ENCODE results near the gene TAPBP. TPM values are rescaled to one million over a fixed set of nuclear protein-coding genes. Genes with fewer than 3 reads are reported as not detected.

TAPBP gene
- total and polyA plus RNA-seq, 2 donors (not counting 1 experiment from before 2014, with no cell fraction given) = 50.3 to 56.0 TPM

- Histone ChIP-seq H3K9ac (ENCODE audit: insufficient read depth, low read length) (no peak overlapping the region), H3K27ac (ENCODE audit: insufficient read depth, low read length) (no peak overlapping the region), H2AFZ (ENCODE audit: low read length) (peak overlapping the region; percentile 95), H3K4me1 (ENCODE audit: control insufficient read depth, extremely low read depth, insufficient read depth, low read length) (peaks cover 28% of the 10 kb centered on the region), H3K4me2 (ENCODE audit: extremely low read depth, insufficient read depth, low read length) (peak overlapping the region; percentile 96), H4K20me1 (ENCODE audit: control insufficient read depth, extremely low read depth, insufficient read depth, low read length) (no peaks in the 10 kb centered on the region), H3K79me2 (ENCODE audit: control insufficient read depth, insufficient read depth, low read length) (peaks cover 34% of the 10 kb centered on the region), H3K36me3 (ENCODE audit: control insufficient read depth, insufficient read depth, low read length) (peaks cover 4% of the 10 kb centered on the region), H3K27me3 (ENCODE audit: control insufficient read depth, insufficient read depth, low read length) (no peaks in the 10 kb centered on the region), H3K9me3 (ENCODE audit: control insufficient read depth, insufficient read depth, low read depth, low read length) (no peaks in the 10 kb centered on the region), H3K4me3 (replicated peaks in 1 of 4; ENCODE audit: control extremely low read depth in 1 of 4, insufficient read depth in 1 of 4, low read depth in 3 of 4, low read length in 4 of 4) (peak overlapping the region in 3 of 4 experiments; percentile 83 to 95 (median 90))
- TF ChIP-seq CTCF (conservative IDR thresholded peaks at IDR 0.05 in 1 of 2, IDR thresholded peaks at IDR 0.05 in 1 of 2; ENCODE audit: low read depth in 1 of 2, low read length in 2 of 2) (no peak), EZH2 (IDR thresholded peaks at IDR 0.05; ENCODE audit: low read length, missing control alignments) (no peak)
- DNase-seq (ENCODE audit: low read depth in 2 of 2) = no peak
These were observed 10.2 kb upstream of the TAPBP start for GRCh38 chr6:33324125-33324524.

- no peak for TF ChIP-seq CTCF (conservative IDR thresholded peaks at IDR 0.05 in 1 of 2, IDR thresholded peaks at IDR 0.05 in 1 of 2; ENCODE audit: low read depth in 1 of 2, low read length in 2 of 2)
- no peak for DNase-seq (ENCODE audit: low read depth in 2 of 2)
- H3K4me2 ChIP-seq (ENCODE audit: extremely low read depth, insufficient read depth, low read length) = peak overlapping the region; percentile 96
- peaks cover 39% of the 10 kb centered on the region for H3K79me2 ChIP-seq (ENCODE audit: control insufficient read depth, insufficient read depth, low read length)
- H4K20me1 ChIP-seq (ENCODE audit: control insufficient read depth, extremely low read depth, insufficient read depth, low read length) = no peaks in the 10 kb centered on the region
- H3K27me3 ChIP-seq (ENCODE audit: control insufficient read depth, insufficient read depth, low read length) = no peaks in the 10 kb centered on the region
- H3K36me3 ChIP-seq (ENCODE audit: control insufficient read depth, insufficient read depth, low read length) = peaks cover 9% of the 10 kb centered on the region
- H3K27ac ChIP-seq (ENCODE audit: insufficient read depth, low read length) = peak overlapping the region; percentile 83
- no peaks in the 10 kb centered on the region for H3K9me3 ChIP-seq (ENCODE audit: control insufficient read depth, insufficient read depth, low read depth, low read length)
- H3K9ac ChIP-seq (ENCODE audit: insufficient read depth, low read length) = peak overlapping the region; percentile 11
- peak overlapping the region; percentile 95 for H2AFZ ChIP-seq (ENCODE audit: low read length)
- H3K4me3 ChIP-seq (replicated peaks in 1 of 4; ENCODE audit: control extremely low read depth in 1 of 4, insufficient read depth in 1 of 4, low read depth in 3 of 4, low read length in 4 of 4) = peak overlapping the region; percentile 83 to 95 (median 88)
- peaks cover 34% of the 10 kb centered on the region for H3K4me1 ChIP-seq (ENCODE audit: control insufficient read depth, extremely low read depth, insufficient read depth, low read length)
These were observed 9.7 kb upstream of the TAPBP start for GRCh38 chr6:33323623-33323948.

- H4K20me1 ChIP-seq (ENCODE audit: control insufficient read depth, extremely low read depth, insufficient read depth, low read length) = no peaks in the 10 kb centered on the region
- peaks cover 39% of the 10 kb centered on the region for H3K4me1 ChIP-seq (ENCODE audit: control insufficient read depth, extremely low read depth, insufficient read depth, low read length)
- H3K4me2 ChIP-seq (ENCODE audit: extremely low read depth, insufficient read depth, low read length) = peak overlapping the region; percentile 90
- peaks cover 43% of the 10 kb centered on the region for H3K79me2 ChIP-seq (ENCODE audit: control insufficient read depth, insufficient read depth, low read length)
- H3K27me3 ChIP-seq (ENCODE audit: control insufficient read depth, insufficient read depth, low read length) = no peaks in the 10 kb centered on the region
- H3K4me3 ChIP-seq (replicated peaks in 1 of 4; ENCODE audit: control extremely low read depth in 1 of 4, insufficient read depth in 1 of 4, low read depth in 3 of 4, low read length in 4 of 4) = peak overlapping the region in 1 of 4 experiments; percentile 83
- peak overlapping the region; percentile 83 for H3K27ac ChIP-seq (ENCODE audit: insufficient read depth, low read length)
- no peak for TF ChIP-seq CTCF (conservative IDR thresholded peaks at IDR 0.05 in 1 of 2, IDR thresholded peaks at IDR 0.05 in 1 of 2; ENCODE audit: low read depth in 1 of 2, low read length in 2 of 2)
- TF ChIP-seq EZH2 (IDR thresholded peaks at IDR 0.05; ENCODE audit: low read length, missing control alignments) = no peak
- H3K9me3 ChIP-seq (ENCODE audit: control insufficient read depth, insufficient read depth, low read depth, low read length) = no peaks in the 10 kb centered on the region
- no peak for DNase-seq (ENCODE audit: low read depth in 2 of 2)
- H2AFZ ChIP-seq (ENCODE audit: low read length) = no peak overlapping the region
- peaks cover 14% of the 10 kb centered on the region for H3K36me3 ChIP-seq (ENCODE audit: control insufficient read depth, insufficient read depth, low read length)
- no peak overlapping the region for H3K9ac ChIP-seq (ENCODE audit: insufficient read depth, low read length)
These were observed 7.3 kb upstream of the TAPBP start for GRCh38 chr6:33321227-33321626.

All from fibroblast of lung (primary cell).